Neural crest cell (in vitro differentiated cells): Measurements from ENCODE around the gene PARVG. TPM values are rescaled to one million over a fixed set of nuclear protein-coding genes. Genes with fewer than 3 reads are reported as not detected.
A peak's percentile ranks its signal among the peaks of the same experiment; 100 is the strongest.

Experiments used
- DNase-seq: peaks from one replicate; pipeline ENCODE4 v3.0.0; 2021; ENCODE audit warnings: low read depth, mixed read lengths, low spot score
- H3K27ac Mint-ChIP-seq: one replicate; pipeline ENCODE4 v1.8.0; 2021; ENCODE audit warnings: mild to moderate bottlenecking, mixed read lengths; ENCODE audit not compliant: unreplicated experiment
- H3K27me3 Mint-ChIP-seq: 2 replicates; pipeline ENCODE4 v1.8.0; 2021; ENCODE audit warnings: low read depth, mild to moderate bottlenecking, mixed read lengths
- H3K36me3 Mint-ChIP-seq: 2 replicates; pipeline ENCODE4 v1.8.0; 2021; ENCODE audit warnings: low read depth, mild to moderate bottlenecking, mixed read lengths
- H3K4me1 Mint-ChIP-seq: 2 replicates; pipeline ENCODE4 v1.8.0; 2021; ENCODE audit warnings: mixed read lengths
- H3K4me3 Mint-ChIP-seq: one replicate; pipeline ENCODE4 v1.8.0; 2021; ENCODE audit warnings: mild to moderate bottlenecking, mixed read lengths
- H3K9me3 Mint-ChIP-seq: 2 replicates; pipeline ENCODE4 v1.8.0; 2021; ENCODE audit warnings: mixed read lengths
- total RNA-seq: library from RNA; stranded (reverse); gene quantifications from 2 replicates; pipeline ENCODE4 v1.2.1, GENCODE V29; 2021
- TF ChIP-seq, protein P1 (sequence below): fragments of 200-600 bp; sonication (generic); conservative IDR thresholded peaks from 2 replicates; pipeline ENCODE4 v1.5.0; 2021; ENCODE audit warnings: antibody characterized with exemption, mild to moderate bottlenecking

Gene PARVG
- total RNA-seq, 1 donor from 2014 or later: 0.14 TPM

DNA sequence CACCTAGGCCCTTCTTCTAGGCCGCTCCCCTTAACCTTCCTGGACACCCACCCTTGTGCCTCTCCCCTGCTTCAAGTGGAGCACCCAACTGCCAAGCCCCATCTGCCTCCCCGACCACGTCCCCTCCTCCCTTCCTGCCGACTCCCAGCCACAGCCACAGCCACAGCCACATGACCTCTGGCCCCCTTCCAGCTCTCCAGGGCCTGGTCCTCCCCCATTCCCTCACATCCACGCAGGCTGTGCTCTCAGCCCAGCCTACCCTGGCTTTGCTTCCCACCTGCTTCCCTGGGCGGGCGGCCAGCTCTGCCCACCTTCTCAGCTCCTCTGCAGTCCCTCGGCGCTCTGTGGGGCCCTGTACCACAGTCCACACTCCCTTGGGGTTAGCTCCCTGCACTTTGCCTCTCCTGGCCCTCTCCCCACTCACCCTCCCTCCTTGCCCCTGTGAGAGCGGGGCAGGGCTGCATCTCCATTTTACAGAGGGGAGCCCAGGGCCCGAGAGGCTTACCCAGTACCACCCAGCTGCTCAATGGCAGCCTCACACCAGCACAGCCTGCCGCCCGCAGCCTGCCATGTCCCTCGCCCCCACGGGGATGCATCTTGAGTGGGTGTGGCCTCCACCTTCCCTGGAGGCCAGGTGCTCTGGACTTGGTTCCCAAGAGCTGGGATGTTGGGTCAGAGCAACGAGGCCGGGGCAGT, 20.3 kb downstream of the PARVG start:
- no peak for DNase-seq
- Mint-ChIP-seq H3K4me3 (no peak overlapping the region), H3K9me3 (no peaks in the 10 kb centered on the region), H3K4me1 (no peaks in the 10 kb centered on the region), H3K27ac (no peak overlapping the region), H3K27me3 (no peaks in the 10 kb centered on the region), H3K36me3 (no peaks in the 10 kb centered on the region)
- TF ChIP-seq, protein P1, sequence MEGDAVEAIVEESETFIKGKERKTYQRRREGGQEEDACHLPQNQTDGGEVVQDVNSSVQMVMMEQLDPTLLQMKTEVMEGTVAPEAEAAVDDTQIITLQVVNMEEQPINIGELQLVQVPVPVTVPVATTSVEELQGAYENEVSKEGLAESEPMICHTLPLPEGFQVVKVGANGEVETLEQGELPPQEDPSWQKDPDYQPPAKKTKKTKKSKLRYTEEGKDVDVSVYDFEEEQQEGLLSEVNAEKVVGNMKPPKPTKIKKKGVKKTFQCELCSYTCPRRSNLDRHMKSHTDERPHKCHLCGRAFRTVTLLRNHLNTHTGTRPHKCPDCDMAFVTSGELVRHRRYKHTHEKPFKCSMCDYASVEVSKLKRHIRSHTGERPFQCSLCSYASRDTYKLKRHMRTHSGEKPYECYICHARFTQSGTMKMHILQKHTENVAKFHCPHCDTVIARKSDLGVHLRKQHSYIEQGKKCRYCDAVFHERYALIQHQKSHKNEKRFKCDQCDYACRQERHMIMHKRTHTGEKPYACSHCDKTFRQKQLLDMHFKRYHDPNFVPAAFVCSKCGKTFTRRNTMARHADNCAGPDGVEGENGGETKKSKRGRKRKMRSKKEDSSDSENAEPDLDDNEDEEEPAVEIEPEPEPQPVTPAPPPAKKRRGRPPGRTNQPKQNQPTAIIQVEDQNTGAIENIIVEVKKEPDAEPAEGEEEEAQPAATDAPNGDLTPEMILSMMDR: no peak

DNA sequence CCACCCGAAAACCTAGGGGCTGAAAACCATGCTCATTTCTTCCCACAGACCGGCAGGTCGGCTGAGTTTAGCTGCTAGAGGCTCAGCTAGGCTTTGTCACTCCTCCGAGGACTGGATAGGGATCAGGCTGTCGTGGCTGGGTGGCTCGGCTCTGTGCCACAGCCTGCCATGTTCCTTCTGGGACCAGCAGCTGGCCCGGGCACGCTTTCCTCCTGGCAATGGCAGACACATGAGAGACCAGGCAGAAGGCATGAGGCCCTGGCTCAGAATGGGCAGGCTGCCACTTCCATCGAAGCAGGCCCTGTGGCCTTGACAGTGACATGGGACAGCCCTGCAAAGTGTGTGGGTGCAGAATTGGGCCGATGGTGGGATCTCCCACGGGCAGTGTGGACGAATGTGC, 20.9 kb downstream of the PARVG start:
- Mint-ChIP-seq H3K4me1 (no peaks in the 10 kb centered on the region), H3K9me3 (no peaks in the 10 kb centered on the region), H3K4me3 (no peak overlapping the region), H3K27me3 (no peaks in the 10 kb centered on the region), H3K27ac (peak overlapping the region; percentile 19), H3K36me3 (no peaks in the 10 kb centered on the region)
- TF ChIP-seq, protein P1: no peak
- DNase-seq: no peak

DNA sequence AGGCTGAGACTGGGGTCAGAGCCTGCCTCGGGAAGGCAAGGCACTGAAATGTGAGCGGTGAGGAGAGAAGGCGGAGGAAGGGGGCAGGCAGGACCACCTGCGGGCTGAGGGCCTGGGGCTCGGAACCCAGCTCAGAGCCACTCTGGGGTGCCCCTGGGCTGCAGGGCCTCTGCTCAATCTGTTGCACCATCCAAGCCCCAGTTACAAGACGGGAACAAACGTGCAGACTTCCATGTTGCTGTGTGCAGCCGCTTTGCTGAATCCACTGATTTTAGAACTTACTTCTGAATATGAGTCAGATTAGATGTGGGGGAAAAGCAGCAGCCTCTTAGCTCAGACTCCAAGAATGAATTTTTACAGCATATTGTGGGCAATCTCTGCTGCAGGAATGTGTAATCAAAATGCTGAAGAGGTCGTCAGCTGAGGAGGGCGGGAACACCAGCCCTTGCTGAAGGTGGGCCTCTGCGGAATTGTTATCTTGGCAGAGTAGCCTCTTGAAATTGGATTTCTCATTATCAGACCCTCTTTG, 21.6 kb downstream of the PARVG start:
- TF ChIP-seq, protein P1: no peak
- no peak overlapping the region for H3K27ac Mint-ChIP-seq
- DNase-seq: no peak
- no peaks in the 10 kb centered on the region for H3K27me3 Mint-ChIP-seq
- H3K4me3 Mint-ChIP-seq: no peak overlapping the region
- no peaks in the 10 kb centered on the region for H3K4me1 Mint-ChIP-seq
- no peaks in the 10 kb centered on the region for H3K9me3 Mint-ChIP-seq
- H3K36me3 Mint-ChIP-seq: no peaks in the 10 kb centered on the region

DNA sequence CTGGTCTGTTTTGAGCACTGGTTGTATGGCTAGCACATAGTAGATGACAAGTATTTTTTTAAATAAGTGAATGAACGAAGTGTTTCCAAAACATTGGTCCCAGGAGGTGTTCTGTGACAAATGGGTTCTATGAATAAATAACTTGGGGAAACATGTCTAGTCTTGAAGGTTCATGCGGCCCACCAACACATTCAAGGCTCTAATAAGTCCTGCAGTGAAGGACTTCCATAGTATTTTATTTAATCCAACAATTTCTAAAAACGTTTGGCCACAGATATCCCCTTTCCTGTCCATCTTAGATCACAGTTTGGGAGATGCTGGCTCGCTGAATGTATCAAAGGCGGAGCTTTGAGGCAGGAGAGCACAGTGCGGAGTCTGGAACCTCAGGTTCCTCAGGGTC, 22.5 kb downstream of the PARVG start:
- Mint-ChIP-seq H3K4me3 (no peak overlapping the region), H3K27me3 (no peaks in the 10 kb centered on the region), H3K36me3 (no peaks in the 10 kb centered on the region), H3K27ac (no peak overlapping the region), H3K4me1 (no peaks in the 10 kb centered on the region), H3K9me3 (no peaks in the 10 kb centered on the region)
- TF ChIP-seq, protein P1: no peak
- DNase-seq: no peak

DNA sequence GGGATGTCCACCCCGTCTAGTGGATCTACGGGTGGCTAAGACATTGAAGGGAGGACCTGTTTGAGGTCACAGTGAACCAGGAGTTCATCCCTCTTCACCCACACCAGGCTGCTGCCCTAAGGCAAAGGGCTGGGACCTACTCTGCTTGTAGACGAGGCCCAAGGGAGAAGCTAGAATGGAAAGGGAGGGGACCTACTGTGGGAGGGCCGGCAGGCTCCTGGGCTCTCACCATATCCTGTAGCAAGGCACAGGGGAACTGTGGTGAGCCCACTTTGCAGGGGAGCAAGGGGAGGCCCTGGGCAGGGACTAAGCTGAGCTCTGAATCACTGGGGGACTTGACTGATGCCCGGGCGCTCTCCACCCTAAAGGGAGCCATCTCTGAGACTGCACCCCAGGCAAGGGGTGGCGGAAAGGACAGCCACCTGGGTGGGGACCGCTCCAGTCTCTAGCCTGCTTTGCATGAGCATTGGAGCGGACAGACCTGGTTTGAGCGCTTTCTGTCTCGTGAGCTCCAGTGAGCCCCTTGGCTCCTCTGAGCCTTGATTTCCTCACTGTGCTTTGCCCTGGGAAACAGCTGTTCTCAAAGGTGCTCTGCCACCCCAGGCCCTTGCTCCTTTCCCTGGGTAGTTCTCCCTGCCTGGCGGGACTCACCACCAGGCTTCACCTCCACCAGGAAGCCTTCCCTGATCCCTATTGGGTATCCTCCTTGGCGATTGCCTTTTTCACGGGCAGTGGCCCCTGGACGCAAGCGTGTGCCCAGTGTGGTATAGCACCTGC, 24.2 kb downstream of the PARVG start:
- no peaks in the 10 kb centered on the region for H3K36me3 Mint-ChIP-seq
- H3K27me3 Mint-ChIP-seq: peaks cover 3% of the 10 kb centered on the region
- peaks cover 5% of the 10 kb centered on the region for H3K9me3 Mint-ChIP-seq
- TF ChIP-seq, protein P1: no peak
- no peak overlapping the region for H3K27ac Mint-ChIP-seq
- no peaks in the 10 kb centered on the region for H3K4me1 Mint-ChIP-seq
- H3K4me3 Mint-ChIP-seq: no peak overlapping the region
- no peak for DNase-seq
